GM23248 (cell line): ENCODE data around the gene PLEKHA6.

Experiments used
- EZH2 ChIP-seq: fragments of 200-600 bp; sonication (generic); IDR thresholded peaks from 2 replicates; pipeline ENCODE4 v1.6.1; 2018; ENCODE audit warnings: antibody characterized with exemption, mild to moderate bottlenecking; ENCODE audit not compliant: insufficient read depth, poor library complexity, severe bottlenecking
- EZH2phosphoT487 ChIP-seq: fragments of 200-600 bp; sonication (generic); IDR thresholded peaks from 2 replicates; pipeline ENCODE4 v1.6.1; 2018; ENCODE audit warnings: antibody characterized with exemption, moderate library complexity, mild to moderate bottlenecking, low read depth; ENCODE audit not compliant: insufficient read depth

DNA sequence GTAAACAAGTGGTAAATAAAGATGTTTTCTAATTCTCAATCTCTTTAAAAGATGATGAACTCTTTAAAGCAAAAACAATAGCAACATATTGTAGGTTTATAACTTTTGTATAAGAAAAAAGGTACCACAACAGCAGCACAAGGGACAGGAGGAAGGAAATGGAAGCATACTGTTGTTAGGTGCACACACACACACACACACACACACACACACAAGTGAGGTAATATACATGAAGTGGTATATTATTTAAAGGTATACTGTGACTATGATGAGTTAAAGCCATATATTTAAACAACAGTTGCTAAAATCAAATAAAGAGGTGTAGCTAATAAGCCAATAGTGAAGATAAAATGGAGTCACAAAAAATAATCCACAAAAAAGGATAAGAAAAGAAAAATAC, 31.9 kb upstream of the PLEKHA6 start:
- TF ChIP-seq EZH2: no peak
- no peak for TF ChIP-seq EZH2phosphoT487
